SK-MEL-5 (cell line): ENCODE results near the gene MPZ. TPM values are rescaled to one million over a fixed set of nuclear protein-coding genes. Genes with fewer than 3 reads are reported as not detected.

Experiments
- DNase-seq: peaks from one replicate; pipeline ENCODE4 v3.0.0-alpha.2; 2016; ENCODE audit warnings: low read depth, low spot score
- in situ Hi-C: cut with HindIII; loops from 2 replicates; pipeline ENCODE4 v1.10.0; 2016; ENCODE audit warnings: low sequenced_read_pairs, high pct_unique_total_duplicates, low pct_unique_long_range_greater_than_20kb
- total RNA-seq: library from RNA; depleted of rRNA; stranded (reverse); fragments of >200 nt; shearing (Covaris generic); gene quantifications from 2 replicates; pipeline ENCODE4 v1.2.3, GENCODE V29; 2014

Gene MPZ
- total RNA-seq, 1 experiment from 2014 or later, result 3.6 TPM

- in situ Hi-C loops, result no loop called here
- DNase-seq, result no peak
Observed at GRCh38 chr1:161305867-161306519, 3.8 kb downstream of the MPZ start.

GRCh38 chr1:161304927-161305866 is 4.6 kb downstream of the MPZ start:
- in situ Hi-C loops, result no loop called here
- no peak for DNase-seq

GRCh38 chr1:161300478-161300877 is 9.3 kb downstream of the MPZ start:
- DNase-seq, result no peak
- in situ Hi-C loops, result no loop called here

GRCh38 chr1:161299347-161299746 is 10.4 kb downstream of the MPZ start:
- in situ Hi-C loops, result no loop called here
- no peak for DNase-seq

- in situ Hi-C loops, result no loop called here
Observed at GRCh38 chr1:161298116-161298515, 11.7 kb downstream of the MPZ start.

GRCh38 chr1:161297415-161297814 is 12.4 kb downstream of the MPZ start:
- in situ Hi-C loops, result no loop called here
- DNase-seq, result no peak

More at GRCh38 chr1:161298116-161298515, 11.7 kb downstream of the MPZ start:
- DNase-seq, result no peak

- in situ Hi-C loops, result no loop called here
- no peak for DNase-seq
Observed at GRCh38 chr1:161290779-161291178, 19.0 kb downstream of the MPZ start.

- no peak for DNase-seq
- in situ Hi-C loops, result no loop called here
Observed at GRCh38 chr1:161287482-161288054, 22.2 kb downstream of the MPZ start.

- no peak for DNase-seq
- in situ Hi-C loops, result no loop called here
Observed at GRCh38 chr1:161285521-161285920, 24.2 kb downstream of the MPZ start.

- in situ Hi-C loops, result no loop called here
Observed at GRCh38 chr1:161285113-161285512, 24.7 kb downstream of the MPZ start.

GRCh38 chr1:161282991-161283390 is 26.8 kb downstream of the MPZ start:
- in situ Hi-C loops, result no loop called here

More at GRCh38 chr1:161285113-161285512, 24.7 kb downstream of the MPZ start:
- no peak for DNase-seq

GRCh38 chr1:161274874-161275273 is 34.9 kb downstream of the MPZ start:
- in situ Hi-C loops, result no loop called here
- DNase-seq, result no peak

More at GRCh38 chr1:161282991-161283390, 26.8 kb downstream of the MPZ start:
- no peak for DNase-seq

- DNase-seq, result no peak
- in situ Hi-C loops, result no loop called here
Observed at GRCh38 chr1:161273402-161273801, 36.4 kb downstream of the MPZ start.

- in situ Hi-C loops, result no loop called here
- no peak for DNase-seq
Observed at GRCh38 chr1:161267321-161267720, 42.4 kb downstream of the MPZ start.

GRCh38 chr1:161266836-161267235 is 42.9 kb downstream of the MPZ start:
- in situ Hi-C loops, result no loop called here
- no peak for DNase-seq

GRCh38 chr1:161266202-161266601 is 43.6 kb downstream of the MPZ start:
- in situ Hi-C loops, result no loop called here
- no peak for DNase-seq

GRCh38 chr1:161265305-161265704 is 44.5 kb downstream of the MPZ start:
- in situ Hi-C loops, result no loop called here
- DNase-seq, result no peak
